A549 (cell line): ENCODE measurements around the gene NR5A2.

Experiments
- CEBPB ChIP-seq, 2 experiments: fragments of >200 bp in 1 of 2; sonication (Bioruptor Twin) in 1 of 2; formaldehyde crosslinking in 1 of 2; IDR thresholded peaks; 2 replicates each; pipeline ENCODE4 v1.6.1; 2012 to 2016
- EHF ChIP-seq: fragments of 250-450 bp; sonication (Bioruptor Pico); IDR thresholded peaks from 2 replicates; pipeline ENCODE4 v1.5.0; 2020; ENCODE audit warnings: mild to moderate bottlenecking
- EP300 ChIP-seq, 2 experiments: fragments of >200 bp; sonication (Bioruptor Twin); formaldehyde crosslinking; IDR thresholded peaks; 2 replicates in 1 of 2; 3 replicates in 1 of 2; pipeline ENCODE4 v1.6.1; 2016 to 2017
- ESRRA ChIP-seq: fragments of 150-350 bp; IDR thresholded peaks from 2 replicates; pipeline ENCODE4 v1.6.1; 2014; ENCODE audit warnings: mild to moderate bottlenecking, low read length, borderline replicate concordance
- GATA3 ChIP-seq: IDR thresholded peaks from 2 replicates; pipeline ENCODE4 v1.6.1; 2012; ENCODE audit warnings: borderline replicate concordance
- KDM5A ChIP-seq: fragments of 200-600 bp; sonication (generic); IDR thresholded peaks from 2 replicates; pipeline ENCODE4 v1.6.1; 2016; ENCODE audit warnings: antibody characterized with exemption, mild to moderate bottlenecking
- MAFK ChIP-seq: fragments of 450-650 bp; IDR thresholded peaks from 2 replicates; pipeline ENCODE4 v1.6.1; 2014; ENCODE audit not compliant: partially characterized antibody
- MYC ChIP-seq: IDR thresholded peaks from 2 replicates; pipeline ENCODE4 v1.6.1; 2012; ENCODE audit warnings: mild to moderate bottlenecking, inconsistent platforms, low read length, improper control_type of control experiment, borderline replicate concordance
- NR3C1 ChIP-seq: fragments of >200 bp; sonication (Bioruptor Twin); formaldehyde crosslinking; IDR thresholded peaks from 3 replicates; pipeline ENCODE4 v1.6.1; 2017
- POLR2A ChIP-seq: IDR thresholded peaks from 2 replicates; pipeline ENCODE4 v1.6.1; 2012; ENCODE audit warnings: mild to moderate bottlenecking, low read length
- SMC3 ChIP-seq: fragments of >200 bp; sonication (Bioruptor Twin); formaldehyde crosslinking; IDR thresholded peaks from 3 replicates; pipeline ENCODE4 v1.6.1; 2018; ENCODE audit warnings: inconsistent platforms
- TF ChIP-seq, protein P1 (sequence below): fragments of >200 bp; sonication (Bioruptor Twin); formaldehyde crosslinking; IDR thresholded peaks from 3 replicates; pipeline ENCODE4 v1.5.1; 2016
- TF ChIP-seq, protein P2 (sequence below): IDR thresholded peaks from 2 replicates; pipeline ENCODE4 v1.6.1; 2012

DNA sequence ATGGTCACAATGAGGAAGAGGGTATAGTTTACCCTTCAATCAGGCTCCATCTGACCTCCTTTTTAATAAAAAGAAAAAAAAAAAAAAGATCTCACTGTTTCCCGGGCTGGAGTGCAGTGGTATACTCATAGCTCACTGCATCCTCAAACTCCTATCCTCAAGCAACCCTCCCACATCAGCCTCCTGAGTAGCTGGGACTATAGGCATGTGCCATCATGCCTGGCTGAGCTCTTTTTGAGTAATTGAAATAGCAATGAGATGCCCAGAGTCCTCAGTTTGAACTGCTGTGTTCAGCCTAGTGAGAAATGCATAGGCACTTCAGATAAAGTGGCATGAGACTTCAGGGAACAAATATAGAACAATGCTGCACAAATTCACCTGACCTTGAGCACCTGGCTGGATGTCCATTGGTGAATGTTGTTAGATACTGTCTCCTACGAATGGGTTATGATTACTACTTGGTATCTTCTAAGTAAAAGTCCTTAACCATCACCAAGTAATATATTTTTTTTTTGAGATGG lies 67.6 kb downstream of the NR5A2 start:
- TF ChIP-seq MYC (no peak), GATA3 (no peak), POLR2A (no peak), EP300 (IDR thresholded peaks at IDR 0.05) (no peak), EHF (no peak), CEBPB (IDR thresholded peaks at IDR 0.05) (no peak), KDM5A (no peak), NR3C1 (no peak), SMC3 (no peak), MAFK (no peak), ESRRA (no peak)
- TF ChIP-seq, protein P1, sequence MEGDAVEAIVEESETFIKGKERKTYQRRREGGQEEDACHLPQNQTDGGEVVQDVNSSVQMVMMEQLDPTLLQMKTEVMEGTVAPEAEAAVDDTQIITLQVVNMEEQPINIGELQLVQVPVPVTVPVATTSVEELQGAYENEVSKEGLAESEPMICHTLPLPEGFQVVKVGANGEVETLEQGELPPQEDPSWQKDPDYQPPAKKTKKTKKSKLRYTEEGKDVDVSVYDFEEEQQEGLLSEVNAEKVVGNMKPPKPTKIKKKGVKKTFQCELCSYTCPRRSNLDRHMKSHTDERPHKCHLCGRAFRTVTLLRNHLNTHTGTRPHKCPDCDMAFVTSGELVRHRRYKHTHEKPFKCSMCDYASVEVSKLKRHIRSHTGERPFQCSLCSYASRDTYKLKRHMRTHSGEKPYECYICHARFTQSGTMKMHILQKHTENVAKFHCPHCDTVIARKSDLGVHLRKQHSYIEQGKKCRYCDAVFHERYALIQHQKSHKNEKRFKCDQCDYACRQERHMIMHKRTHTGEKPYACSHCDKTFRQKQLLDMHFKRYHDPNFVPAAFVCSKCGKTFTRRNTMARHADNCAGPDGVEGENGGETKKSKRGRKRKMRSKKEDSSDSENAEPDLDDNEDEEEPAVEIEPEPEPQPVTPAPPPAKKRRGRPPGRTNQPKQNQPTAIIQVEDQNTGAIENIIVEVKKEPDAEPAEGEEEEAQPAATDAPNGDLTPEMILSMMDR, result no peak
- TF ChIP-seq, protein P2, sequence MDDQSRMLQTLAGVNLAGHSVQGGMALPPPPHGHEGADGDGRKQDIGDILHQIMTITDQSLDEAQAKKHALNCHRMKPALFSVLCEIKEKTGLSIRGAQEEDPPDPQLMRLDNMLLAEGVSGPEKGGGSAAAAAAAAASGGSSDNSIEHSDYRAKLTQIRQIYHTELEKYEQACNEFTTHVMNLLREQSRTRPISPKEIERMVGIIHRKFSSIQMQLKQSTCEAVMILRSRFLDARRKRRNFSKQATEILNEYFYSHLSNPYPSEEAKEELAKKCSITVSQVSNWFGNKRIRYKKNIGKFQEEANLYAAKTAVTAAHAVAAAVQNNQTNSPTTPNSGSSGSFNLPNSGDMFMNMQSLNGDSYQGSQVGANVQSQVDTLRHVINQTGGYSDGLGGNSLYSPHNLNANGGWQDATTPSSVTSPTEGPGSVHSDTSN, result no peak
